Subcutaneous abdominal adipose tissue (tissue), 5 donors: ENCODE results near the gene CDC42EP5.

Experiments used
- H3K27ac ChIP-seq: one replicate; pipeline ENCODE4 v1.7.0; 2013; ENCODE audit warnings: low read depth, mild to moderate bottlenecking, inconsistent platforms, low read length, moderate library complexity
- H3K27me3 ChIP-seq, 5 donors: one replicate each; pipeline ENCODE4 v1.7.0; 2013; ENCODE audit warnings: low read length in 5 of 5, inconsistent platforms in 1 of 5; ENCODE audit not compliant: control insufficient read depth in 5 of 5, insufficient read depth in 4 of 5
- H3K36me3 ChIP-seq, 5 donors: one replicate each; pipeline ENCODE4 v1.7.0; 2013; ENCODE audit warnings: low read length in 5 of 5; ENCODE audit not compliant: control insufficient read depth in 5 of 5, insufficient read depth in 5 of 5
- H3K4me1 ChIP-seq, 5 donors: one replicate each; pipeline ENCODE4 v1.7.0; 2013; ENCODE audit warnings: low read length in 5 of 5, mild to moderate bottlenecking in 3 of 5, moderate library complexity in 1 of 5; ENCODE audit not compliant: control insufficient read depth in 5 of 5, insufficient read depth in 5 of 5
- H3K4me3 ChIP-seq, 5 donors: one replicate each; pipeline ENCODE4 v1.7.0; 2013; ENCODE audit warnings: low read length in 5 of 5, low read depth in 1 of 5
- H3K9ac ChIP-seq, 5 donors: one replicate each; pipeline ENCODE4 v1.7.0; 2013; ENCODE audit warnings: low read length in 5 of 5, mild to moderate bottlenecking in 4 of 5, moderate library complexity in 3 of 5
- H3K9me3 ChIP-seq, 5 donors: one replicate each; pipeline ENCODE4 v1.7.0; 2013; ENCODE audit warnings: low read length in 5 of 5; ENCODE audit not compliant: control insufficient read depth in 5 of 5
- donor health status: healthy.
- donor health status: healthy.
- donor health status: healthy.
- donor health status: healthy.
- donor health status: healthy.

The CDC42EP5 gene

DNA sequence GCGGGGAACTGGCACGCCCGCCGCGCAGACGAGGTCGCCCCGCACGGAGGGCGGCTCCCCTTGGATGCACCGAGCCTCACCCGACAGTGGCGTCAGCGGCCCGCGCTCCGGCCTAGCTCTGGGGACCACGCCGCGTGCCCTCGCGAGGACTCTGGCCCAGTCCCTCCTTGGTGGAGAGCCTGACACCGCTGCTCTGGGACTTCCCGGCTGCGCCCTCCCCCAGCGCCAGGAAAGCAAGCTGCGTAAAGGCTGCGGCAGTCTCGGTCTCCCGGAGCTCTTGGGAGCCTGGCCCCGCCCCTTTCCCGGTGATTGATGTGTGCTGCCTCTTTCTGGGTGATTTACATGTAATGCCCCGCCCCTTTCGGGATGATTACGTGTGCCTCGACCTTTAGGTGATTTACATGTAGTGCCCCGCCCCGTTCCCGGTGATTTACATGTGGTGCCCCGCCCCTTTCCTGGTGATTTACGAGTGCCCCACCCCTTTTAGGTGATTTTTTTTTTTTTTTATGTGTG is 9.5 kb downstream of the CDC42EP5 start, which contains the start of gene LENG9:
TSS of gene LENG9 (minus strand) at position 248 of the 513 bp plus-strand sequence. CDS start 252 bp downstream, outside the sequence.
- peak within 1 kb of the TSS; percentile 88 for H3K27ac ChIP-seq
- H3K36me3 ChIP-seq, result peaks cover 0 to 35% (median 33%) of the 10 kb centered on the region in 5 donors
- H3K9me3 ChIP-seq, result no peaks in the 10 kb centered on the region
- peak within 1 kb of the TSS; percentile 64 to 80 (median 70) for H3K4me3 ChIP-seq
- H3K4me1 ChIP-seq, result peaks cover 0 to 44% (median 36%) of the 10 kb centered on the region in 5 donors
- no peaks in the 10 kb centered on the region for H3K27me3 ChIP-seq
- H3K9ac ChIP-seq, result peak within 1 kb of the TSS in 4 of 5 donors; percentile 73 to 92 (median 80)

DNA sequence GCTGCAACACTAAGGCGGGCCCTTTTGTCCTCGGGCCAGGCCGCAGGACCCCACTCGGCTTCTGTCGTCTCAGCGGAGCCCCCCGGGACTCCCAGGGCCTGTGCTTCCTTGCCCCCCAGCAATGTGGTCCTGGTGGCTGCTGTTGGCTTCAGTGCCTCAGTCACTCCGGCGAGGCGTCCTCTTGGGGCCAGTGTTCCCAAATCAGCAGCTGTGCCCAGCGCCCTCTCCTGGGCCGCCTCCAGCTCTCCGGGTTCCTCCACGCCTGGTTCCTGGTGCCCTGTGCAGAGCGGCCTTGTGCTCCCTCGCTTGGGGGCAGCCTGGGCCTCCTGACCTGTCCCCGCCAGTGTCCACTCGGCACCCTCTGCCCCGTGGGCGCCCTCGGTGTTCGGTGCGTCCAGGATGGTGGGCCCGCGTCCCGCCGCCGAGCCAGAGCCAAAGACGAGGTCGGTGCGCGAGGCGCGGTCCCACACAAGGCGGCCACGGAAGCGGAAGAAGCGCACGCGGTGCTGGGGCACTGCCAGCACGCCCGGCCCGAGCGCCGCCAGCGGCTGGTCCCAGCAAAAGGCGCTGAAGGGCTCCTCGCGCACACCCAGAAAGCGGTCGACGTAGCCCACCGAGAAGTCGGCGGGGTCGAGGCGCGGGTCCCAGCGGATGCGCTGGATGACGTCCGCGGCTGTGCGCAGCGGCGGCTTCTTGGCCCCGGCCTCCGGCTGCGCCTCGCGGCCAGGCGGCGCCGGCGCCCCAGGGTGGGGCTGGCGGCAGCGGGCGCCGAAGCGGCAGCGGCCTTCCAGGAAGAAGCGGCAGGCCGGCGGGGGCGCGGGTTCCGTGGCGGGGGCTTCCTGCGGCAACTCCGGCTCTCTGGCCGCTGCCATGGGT is 10.2 kb downstream of the CDC42EP5 start:
- Histone ChIP-seq H3K9me3 (no peaks in the 10 kb centered on the region), H3K9ac (peak overlapping the region in 4 of 5 donors; percentile 73 to 92 (median 80))

DNA sequence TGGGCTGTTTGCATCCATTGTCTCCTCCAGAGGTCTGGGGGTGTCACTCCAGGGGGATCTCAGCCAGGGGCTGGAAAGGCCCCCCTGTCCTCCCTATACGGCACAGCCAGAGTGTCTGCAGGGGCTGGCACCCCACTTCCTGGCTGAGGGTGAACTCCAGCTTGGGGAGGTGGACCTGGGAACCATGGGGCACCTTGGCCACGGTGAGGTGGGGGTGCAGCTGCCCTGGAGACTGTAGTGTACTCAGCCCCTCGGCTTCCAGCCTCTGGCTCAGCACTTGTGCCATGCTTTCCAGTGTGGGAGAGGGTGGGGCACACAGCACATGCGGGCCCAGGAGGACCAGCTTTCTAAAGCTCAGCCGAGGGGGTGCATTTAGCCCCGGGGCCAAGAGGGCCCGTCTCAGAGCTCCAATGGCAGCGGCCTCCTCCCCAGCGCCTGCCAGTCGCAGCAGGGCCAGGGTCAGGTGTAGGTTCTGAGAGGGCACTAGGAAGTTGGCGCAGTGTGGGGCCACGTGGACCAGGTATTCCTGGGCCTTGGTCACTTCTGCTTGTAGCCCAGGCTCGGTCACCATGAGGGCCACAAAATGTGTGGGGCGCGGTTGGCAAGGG is 10.9 kb downstream of the CDC42EP5 start:
- H3K27ac ChIP-seq, result peak overlapping the region; percentile 88
- H3K27me3 ChIP-seq, result no peaks in the 10 kb centered on the region
- H3K9me3 ChIP-seq, result no peaks in the 10 kb centered on the region
- peak overlapping the region in 4 of 5 donors; percentile 64 to 76 (median 68) for H3K4me3 ChIP-seq
- peaks cover 0 to 44% (median 36%) of the 10 kb centered on the region in 5 donors for H3K4me1 ChIP-seq
- H3K36me3 ChIP-seq, result peaks cover 0 to 50% (median 47%) of the 10 kb centered on the region in 5 donors
- peak overlapping the region in 4 of 5 donors; percentile 73 to 92 (median 80) for H3K9ac ChIP-seq

More for the DNA sequence above, 10.2 kb downstream of the CDC42EP5 start:
- Histone ChIP-seq H3K27me3 (no peaks in the 10 kb centered on the region), H3K4me1 (peaks cover 0 to 44% (median 36%) of the 10 kb centered on the region in 5 donors), H3K27ac (peak overlapping the region; percentile 88), H3K36me3 (peaks cover 0 to 42% (median 40%) of the 10 kb centered on the region in 5 donors), H3K4me3 (peak overlapping the region in 4 of 5 donors; percentile 64 to 76 (median 68))

DNA sequence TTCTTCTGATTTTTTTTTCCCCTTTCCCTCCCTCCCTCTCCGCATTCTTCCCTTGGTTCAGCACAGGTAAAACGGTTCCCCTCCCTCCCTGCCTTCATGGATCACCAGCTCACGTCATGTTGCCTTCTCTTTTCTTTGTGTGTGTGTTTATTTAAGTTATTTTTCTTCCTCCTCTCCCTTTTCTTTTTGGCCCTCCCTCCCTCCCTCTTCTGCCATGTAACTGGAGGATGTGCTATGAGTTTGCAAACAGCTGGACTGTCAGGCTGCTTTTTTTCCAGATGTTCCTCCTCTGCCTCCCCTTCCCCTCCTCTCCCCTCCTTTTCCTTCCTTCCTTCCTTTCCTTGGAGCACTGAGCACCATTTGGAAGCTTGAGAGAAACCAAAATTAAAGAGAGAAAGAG is 11.5 kb downstream of the CDC42EP5 start:
- H3K27me3 ChIP-seq, result no peaks in the 10 kb centered on the region
- no peaks in the 10 kb centered on the region for H3K9me3 ChIP-seq
- peak overlapping the region; percentile 88 for H3K27ac ChIP-seq
- no peak overlapping the region for H3K9ac ChIP-seq
- H3K4me1 ChIP-seq, result peaks cover 0 to 44% (median 36%) of the 10 kb centered on the region in 5 donors
- H3K4me3 ChIP-seq, result no peak overlapping the region
- peaks cover 0 to 55% (median 52%) of the 10 kb centered on the region in 5 donors for H3K36me3 ChIP-seq

DNA sequence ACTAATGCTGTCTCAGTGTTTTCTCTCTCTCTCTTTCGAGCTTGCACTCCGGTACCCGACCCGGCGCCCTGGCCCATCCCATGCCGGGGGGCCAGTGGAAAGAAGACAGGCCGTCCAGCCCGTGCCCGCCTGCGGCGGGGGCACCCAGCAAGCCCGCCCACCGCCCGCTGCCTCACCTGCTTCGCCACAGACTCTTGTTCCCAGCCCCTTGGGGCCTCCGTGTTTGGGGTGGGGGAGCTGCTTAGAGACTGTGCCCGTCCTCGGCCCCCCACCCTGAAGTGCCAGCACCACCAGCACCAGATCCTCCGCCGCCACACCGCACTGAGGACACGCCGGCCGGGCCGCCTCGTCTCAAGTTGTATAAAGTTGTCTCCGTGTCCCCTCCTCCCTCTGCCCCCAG is 11.9 kb downstream of the CDC42EP5 start:
- Histone ChIP-seq H3K27me3 (no peaks in the 10 kb centered on the region), H3K36me3 (peaks cover 0 to 59% (median 56%) of the 10 kb centered on the region in 5 donors), H3K9ac (no peak overlapping the region), H3K27ac (no peak overlapping the region), H3K4me1 (peaks cover 0 to 44% (median 36%) of the 10 kb centered on the region in 5 donors), H3K9me3 (no peaks in the 10 kb centered on the region), H3K4me3 (no peak overlapping the region)

DNA sequence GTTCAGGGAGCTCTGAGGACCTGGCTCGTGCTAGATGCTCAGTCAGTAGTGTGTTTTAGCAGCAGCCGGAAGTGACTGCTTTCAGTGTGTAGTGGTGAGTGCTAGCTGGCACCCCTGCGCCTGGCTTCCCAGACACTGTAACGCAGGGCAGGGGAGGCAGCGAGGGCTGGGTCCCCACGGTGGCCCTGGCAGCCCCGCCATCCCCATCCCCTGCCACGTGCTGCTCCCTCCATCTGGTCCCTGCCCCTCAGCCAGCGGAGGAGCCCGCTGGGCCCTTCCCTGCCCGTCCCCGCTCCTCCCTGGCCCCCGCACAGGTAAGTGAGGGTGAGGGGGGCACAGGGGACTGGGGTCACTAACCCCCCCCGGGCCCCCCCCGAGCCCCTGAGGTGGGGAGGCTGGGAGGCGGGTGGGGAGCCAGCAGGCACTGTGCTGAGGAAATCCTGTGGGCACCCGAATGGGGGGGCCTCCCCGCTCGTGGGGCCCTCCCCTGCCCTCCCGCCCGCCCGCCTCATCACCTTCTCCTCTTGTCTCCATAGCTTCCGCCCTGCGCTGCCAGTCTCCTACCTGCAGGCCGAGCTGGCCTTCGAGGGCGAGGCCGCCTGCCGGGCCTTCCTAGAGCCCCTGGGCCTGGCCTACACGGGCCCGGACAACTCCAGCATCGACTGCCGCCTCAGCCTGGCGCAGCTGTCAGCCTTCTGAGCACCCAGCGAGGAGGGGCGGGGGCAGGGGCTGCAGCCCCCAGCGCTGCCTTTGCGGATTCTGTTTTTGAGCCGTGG is 12.7 kb downstream of the CDC42EP5 start:
- Histone ChIP-seq H3K36me3 (peaks cover 0 to 67% (median 64%) of the 10 kb centered on the region in 5 donors), H3K9ac (peak overlapping the region in 1 of 5 donors; percentile 2), H3K27me3 (no peaks in the 10 kb centered on the region)

DNA sequence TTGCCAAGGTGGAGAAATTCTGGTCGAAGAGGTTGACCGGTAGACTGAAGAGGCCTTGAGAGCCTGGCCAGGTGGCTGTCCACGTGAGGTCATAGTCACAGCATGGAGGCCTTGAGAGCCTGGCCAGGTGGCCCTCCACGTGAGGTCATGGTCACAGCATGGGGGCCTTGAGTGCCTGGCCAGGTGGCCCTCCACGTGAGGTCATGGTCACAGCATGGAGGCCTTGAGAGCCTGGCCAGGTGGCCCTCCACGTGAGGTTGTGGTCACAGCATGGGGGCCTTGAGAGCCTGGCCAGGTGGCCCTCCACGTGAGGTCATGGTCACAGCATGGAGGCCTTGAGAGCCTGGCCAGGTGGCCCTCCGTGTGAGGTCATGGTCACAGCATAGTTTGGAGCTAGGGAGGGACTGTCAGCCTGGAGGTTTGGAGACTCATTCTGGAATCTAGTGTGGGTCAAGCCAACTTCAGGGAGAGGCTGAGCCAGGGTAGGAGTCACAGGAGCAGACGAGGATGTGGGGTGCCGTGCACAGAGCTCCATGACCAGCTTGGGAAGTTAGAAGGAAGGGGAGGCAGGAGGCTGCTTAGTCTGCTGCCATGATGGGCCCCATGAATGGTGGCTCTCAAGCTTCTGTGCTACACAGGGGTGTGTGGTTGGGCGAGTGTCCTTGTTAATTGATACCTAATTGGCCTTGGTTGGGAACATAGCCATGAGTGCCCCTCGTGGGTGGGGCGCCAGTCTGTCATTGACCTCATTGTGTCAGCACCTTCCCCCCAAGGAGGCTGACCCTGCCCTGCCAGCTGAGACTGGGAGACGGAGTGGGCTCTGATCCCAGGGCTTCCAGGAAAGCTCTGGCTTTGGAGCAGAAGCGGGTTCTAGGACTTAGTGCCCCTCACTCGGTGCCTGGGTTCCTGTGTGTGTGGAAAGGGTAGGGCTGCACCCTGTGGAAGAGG is 13.5 kb downstream of the CDC42EP5 start:
- Histone ChIP-seq H3K9me3 (no peaks in the 10 kb centered on the region), H3K27me3 (no peaks in the 10 kb centered on the region), H3K4me3 (no peak overlapping the region), H3K36me3 (peaks cover 0 to 76% (median 72%) of the 10 kb centered on the region in 5 donors), H3K27ac (no peak overlapping the region), H3K4me1 (peaks cover 0 to 40% (median 32%) of the 10 kb centered on the region in 5 donors), H3K9ac (peak overlapping the region in 1 of 5 donors; percentile 2)

More for the DNA sequence above, 12.7 kb downstream of the CDC42EP5 start:
- peaks cover 0 to 44% (median 36%) of the 10 kb centered on the region in 5 donors for H3K4me1 ChIP-seq
- H3K4me3 ChIP-seq, result no peak overlapping the region
- H3K9me3 ChIP-seq, result no peaks in the 10 kb centered on the region
- no peak overlapping the region for H3K27ac ChIP-seq

DNA sequence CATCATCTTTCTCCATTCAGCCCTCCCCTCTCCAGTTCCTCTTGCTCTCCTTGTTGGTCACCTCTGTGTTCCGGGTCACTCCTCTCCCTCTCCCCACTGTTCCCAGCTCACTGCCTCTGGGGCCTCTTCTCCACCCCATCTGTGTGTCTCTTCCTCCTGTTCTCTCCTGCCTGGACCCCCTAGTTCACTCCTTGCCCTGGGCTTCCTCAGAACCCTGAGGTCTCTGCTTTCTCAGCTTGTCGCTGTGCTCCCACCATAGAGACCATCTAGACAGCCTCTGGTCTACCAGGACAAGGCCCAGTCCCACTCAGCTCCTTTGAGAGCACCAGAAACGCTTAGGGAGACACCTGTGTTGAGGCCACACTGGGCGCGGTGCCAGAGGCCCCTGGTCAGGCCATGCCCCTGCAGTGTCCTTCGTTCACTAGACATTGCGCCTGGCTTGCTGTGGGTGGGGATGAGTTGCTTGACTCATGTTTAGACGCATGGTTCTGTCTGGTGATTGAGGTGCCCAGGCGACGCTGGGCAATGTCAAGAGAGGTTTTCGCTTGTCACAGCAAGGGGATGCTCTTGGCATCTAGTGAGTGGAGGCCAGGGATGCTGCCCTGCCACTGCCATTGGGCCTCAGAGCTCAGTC is 14.3 kb downstream of the CDC42EP5 start:
- peaks cover 0 to 32% (median 25%) of the 10 kb centered on the region in 5 donors for H3K4me1 ChIP-seq
- peaks cover 0 to 84% (median 80%) of the 10 kb centered on the region in 5 donors for H3K36me3 ChIP-seq
- H3K27me3 ChIP-seq, result no peaks in the 10 kb centered on the region
- no peak overlapping the region for H3K4me3 ChIP-seq
- no peak overlapping the region for H3K27ac ChIP-seq
- H3K9ac ChIP-seq, result no peak overlapping the region
- H3K9me3 ChIP-seq, result no peaks in the 10 kb centered on the region
